ENCODE results near the gene MYRF.
A peak's percentile ranks its signal among the peaks of the same experiment; 100 is the strongest.

GRCh38 chr11:61718621-61719302 is 33.7 kb upstream of the MYRF start:
- no peak for TF ChIP-seq CTCF (IDR thresholded peaks at IDR 0.05; ENCODE audit: extremely low read depth in 1 of 2, insufficient read depth in 1 of 2, low read depth in 1 of 2, low read length in 2 of 2)
- TF ChIP-seq POLR2AphosphoS5 (IDR thresholded peaks at IDR 0.05; ENCODE audit: insufficient read depth, low read depth, low read length), result peak; percentile 55
